Anterior cingulate cortex (tissue), 58 donors: ENCODE data around the gene VARS1.

ENCODE experiments used
- DNase-seq, 58 donors: peaks; one replicate each; lab custom pipeline; 2025; lab: John Stamatoyannopoulos, UW

VARS1 gene

DNA sequence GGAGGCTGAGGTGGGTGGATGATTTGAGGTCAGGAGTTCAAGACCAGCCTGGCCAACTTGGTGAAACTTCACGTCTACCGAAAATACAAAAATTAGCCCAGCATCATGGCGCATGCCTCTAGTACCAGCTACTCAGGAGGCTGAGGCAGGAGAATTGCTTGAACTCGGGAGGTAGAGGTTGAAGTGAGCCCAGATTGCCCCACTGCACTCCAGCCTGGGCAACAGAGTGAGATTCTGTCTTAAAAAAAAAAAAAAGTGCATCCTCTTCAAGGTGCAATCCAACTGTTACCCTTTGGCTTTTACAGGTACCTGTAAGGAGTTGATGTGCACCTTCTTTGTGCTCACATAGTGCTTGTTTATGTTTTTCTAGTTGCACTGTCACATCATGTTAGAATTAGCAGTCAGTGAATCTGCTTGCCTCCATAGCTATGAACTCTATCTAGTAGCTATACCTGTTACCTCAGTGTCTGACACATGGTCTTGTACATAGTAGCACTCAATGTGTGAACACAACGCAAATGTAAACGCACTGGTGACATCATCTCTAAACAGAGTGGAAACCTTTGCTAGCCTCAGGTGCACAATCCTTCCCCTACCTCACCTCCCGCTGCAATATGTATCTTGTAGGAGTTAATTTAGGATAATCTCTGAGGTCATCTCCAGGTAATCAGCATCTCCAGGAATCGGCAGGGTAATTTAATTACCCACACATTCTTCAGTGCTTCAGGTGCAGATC is 46.1 kb downstream of the VARS1 start:
- no peak for DNase-seq
